ENCODE measurements around the gene PRICKLE3. TPM values are rescaled to one million over a fixed set of nuclear protein-coding genes. Genes with fewer than 3 reads are reported as not detected.

Gene PRICKLE3
- total and polyA plus RNA-seq, 2 of the 4 experiments (the other 2 are of a cell fraction) = 3.4 to 6.4 TPM

DNA sequence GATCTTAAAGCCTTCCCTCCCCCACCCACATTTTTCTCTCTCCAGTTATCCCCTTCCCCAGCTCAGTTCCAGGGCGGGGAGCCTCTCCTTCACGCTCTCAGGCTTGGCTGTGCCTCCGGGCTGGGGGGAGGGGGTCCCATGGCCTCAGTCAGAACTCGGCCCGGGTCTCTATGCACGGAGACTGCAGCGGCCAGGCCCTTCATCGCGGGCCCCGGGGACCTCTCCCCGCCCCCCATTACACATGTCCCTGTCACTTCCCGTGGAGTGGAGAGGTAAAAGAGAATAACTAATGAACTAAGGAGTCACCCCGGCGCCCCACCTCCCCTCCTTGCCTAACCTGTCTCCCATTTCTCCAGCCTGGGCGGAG is 838 bp upstream of the PRICKLE3 start:
- no peaks in the 10 kb centered on the region for H4K20me1 ChIP-seq (ENCODE audit: insufficient read depth, low read length)
- peaks cover 3% of the 10 kb centered on the region for H3K4me1 ChIP-seq (ENCODE audit: control insufficient read depth, insufficient read depth, low read length)
- H3K9me3 ChIP-seq (ENCODE audit: control insufficient read depth, insufficient read depth, low read length) = no peaks in the 10 kb centered on the region
- no peak overlapping the region for H3K4ac ChIP-seq (ENCODE audit: low read depth, low read length)
- H2AK5ac ChIP-seq (ENCODE audit: low read depth, low read length) = no peak overlapping the region
- no peak for ATAC-seq (ENCODE audit: low read depth)
- no peak overlapping the region for H3K23ac ChIP-seq (ENCODE audit: low read depth, low read length)
- peaks cover 5 to 22% of the 10 kb centered on the region in 2 experiments; a peak in 2 of 4 replicates for H3K79me1 ChIP-seq (ENCODE audit: low read depth in 1 of 2, low read length in 2 of 2)
- CTCF ChIA-PET = no interaction called here
- no CpG with 5 or more reads among the region's 15 CpGs for WGBS, 2 experiments (ENCODE audit: extremely low coverage in 2 of 2, insufficient read length in 1 of 2)
- no peak for TF ChIP-seq BHLHE40 (IDR thresholded peaks at IDR 0.05; ENCODE audit: low read depth, low read length)
- no peak for TF ChIP-seq RCOR1 (IDR thresholded peaks at IDR 0.05; ENCODE audit: insufficient replicate concordance, low read length)
- BruUV-seq (replicated peaks) = no TSS peak
- H3K56ac ChIP-seq (ENCODE audit: extremely low read depth, insufficient read depth, low read length) = no peak overlapping the region
- no peaks in the 10 kb centered on the region for H3K27me3 ChIP-seq (ENCODE audit: control insufficient read depth, insufficient read depth, low read length)
- intact Hi-C loops (cut with micrococcal nuclease) (no loop called here), dilution Hi-C loops (cut with HindIII; ENCODE audit: low sequenced_read_pairs, unreplicated experiment) (no loop called here), in situ Hi-C loops (cut with MboI; ENCODE audit: low sequenced_read_pairs) (no loop called here)
- no peak overlapping the region for H3K18ac ChIP-seq (ENCODE audit: low read depth, low read length)
- no peak overlapping the region for H2AFZ ChIP-seq (replicated peaks; ENCODE audit: low read length, poor library complexity)
- H3K4me3 ChIP-seq (ENCODE audit: insufficient read depth, low read depth, low read length) = no peak overlapping the region
- peaks cover 2% of the 10 kb centered on the region; the same call in 1 of the 2 replicates for H3K36me3 ChIP-seq (ENCODE audit: control insufficient read depth, insufficient read depth, low read length)
- H3K9ac ChIP-seq (ENCODE audit: low read depth, low read length) = no peak overlapping the region
- H4K5ac ChIP-seq (ENCODE audit: low read depth, low read length) = no peak overlapping the region
- DNase-seq = no peak
- no peak overlapping the region for H3K4me2 ChIP-seq (ENCODE audit: low read depth, low read length)
- H4K8ac ChIP-seq (ENCODE audit: low read depth in 2 of 2, low read length in 2 of 2) = no peak overlapping the region; a peak in 1 of 4 replicates
- no peak overlapping the region for H2BK120ac ChIP-seq (ENCODE audit: low read depth, low read length)
- no peak overlapping the region for H3K14ac ChIP-seq (replicated peaks; ENCODE audit: low read depth, low read length)
- no peak overlapping the region for H4K91ac ChIP-seq (ENCODE audit: insufficient read depth, low read depth, low read length)
- H2BK20ac ChIP-seq (ENCODE audit: low read depth, low read length) = no peak overlapping the region
- no peak overlapping the region for H3K27ac ChIP-seq (ENCODE audit: insufficient read depth, low read length)
- POLR2A ChIA-PET (ENCODE audit: unreplicated experiment) = no interaction called here
- H2BK5ac ChIP-seq (ENCODE audit: low read depth, low read length, poor library complexity, severe bottlenecking) = no peak overlapping the region
- H2BK15ac ChIP-seq (ENCODE audit: low read depth, low read length) = no peak overlapping the region
- H3K9me1 ChIP-seq (ENCODE audit: insufficient read depth, low read length) = peaks cover 3% of the 10 kb centered on the region; the same call in 1 of the 2 replicates
- no peak overlapping the region for H2AK9ac ChIP-seq (replicated peaks; ENCODE audit: low read depth, low read length, poor library complexity)
